GM12873 (cell line): Measurements from ENCODE around the gene NEAT1.

ENCODE experiments used
- CTCF ChIP-seq: IDR thresholded peaks from 2 replicates; pipeline ENCODE4 v1.5.1; 2012; ENCODE audit warnings: low read depth, mild to moderate bottlenecking, moderate library complexity, low read length, control low read depth; ENCODE audit not compliant: insufficient read depth; ENCODE audit errors: missing control alignments

Gene NEAT1

GRCh38 chr11:65488273-65489034, 65.9 kb downstream of the NEAT1 start:
- TF ChIP-seq CTCF: no peak

GRCh38 chr11:65489035-65489705, 66.6 kb downstream of the NEAT1 start:
- no peak for TF ChIP-seq CTCF

GRCh38 chr11:65489706-65490320, 67.2 kb downstream of the NEAT1 start:
- no peak for TF ChIP-seq CTCF

GRCh38 chr11:65491163-65491465, 68.5 kb downstream of the NEAT1 start:
- no peak for TF ChIP-seq CTCF

- TF ChIP-seq CTCF: no peak
Observed at GRCh38 chr11:65491614-65492386, 69.2 kb downstream of the NEAT1 start.

- TF ChIP-seq CTCF: no peak
Observed at GRCh38 chr11:65492387-65492636, 69.7 kb downstream of the NEAT1 start.

GRCh38 chr11:65492637-65493366, 70.2 kb downstream of the NEAT1 start:
- TF ChIP-seq CTCF: no peak
